ENCODE measurements around the gene CDH2. TPM values are rescaled to one million over a fixed set of nuclear protein-coding genes. Genes with fewer than 3 reads are reported as not detected.

Gene CDH2
- total and polyA plus RNA-seq, 4 donors, result 14.2 to 49.5 (median 26.4) TPM

DNA sequence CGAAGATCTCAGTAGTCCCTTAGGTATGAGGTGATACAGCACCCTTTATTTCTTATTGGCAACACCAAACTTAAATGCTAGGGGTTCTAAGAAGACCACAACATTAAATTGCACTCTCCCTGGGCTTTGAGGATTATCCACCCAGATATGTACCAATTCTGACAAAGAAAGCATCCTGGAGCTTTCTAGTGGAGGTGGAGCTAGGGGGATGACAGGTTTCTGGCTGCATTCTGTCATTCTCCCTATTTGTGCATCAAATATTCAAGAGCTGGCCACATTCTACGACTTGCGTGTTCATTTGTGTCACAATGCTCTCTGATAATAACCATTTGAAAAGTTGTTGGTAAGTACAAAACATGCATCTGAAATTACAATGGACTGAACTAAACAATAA is 111.1 kb downstream of the CDH2 start:
- peaks cover 0 to 8% (median under 1%) of the 10 kb centered on the region in 4 donors for H3K4me1 ChIP-seq (ENCODE audit: control insufficient read depth in 4 of 4, insufficient read depth in 4 of 4, low read length in 3 of 4)
- WGBS, result 93% methylated on average over 3 of the region's 3 CpGs
- DNase-seq (ENCODE audit: low spot score), result no peak
- H3K9me3 ChIP-seq (ENCODE audit: control insufficient read depth in 4 of 4, low read length in 3 of 4), result no peaks in the 10 kb centered on the region
- TF ChIP-seq FOXA1 (IDR thresholded peaks at IDR 0.05) (no peak), YY1 (IDR thresholded peaks at IDR 0.05) (no peak), HNF4A (conservative IDR thresholded peaks at IDR 0.05) (no peak), RAD21 (IDR thresholded peaks at IDR 0.05) (no peak), CTCF (IDR thresholded peaks at IDR 0.05; ENCODE audit: low read depth, low read length, missing input control) (no peak), RXRA (IDR thresholded peaks at IDR 0.05) (no peak), GABPA (IDR thresholded peaks at IDR 0.05 in 1 of 2, conservative IDR thresholded peaks at IDR 0.05 in 1 of 2) (no peak), JUND (IDR thresholded peaks at IDR 0.05) (no peak)
- TF ChIP-seq, protein P1, sequence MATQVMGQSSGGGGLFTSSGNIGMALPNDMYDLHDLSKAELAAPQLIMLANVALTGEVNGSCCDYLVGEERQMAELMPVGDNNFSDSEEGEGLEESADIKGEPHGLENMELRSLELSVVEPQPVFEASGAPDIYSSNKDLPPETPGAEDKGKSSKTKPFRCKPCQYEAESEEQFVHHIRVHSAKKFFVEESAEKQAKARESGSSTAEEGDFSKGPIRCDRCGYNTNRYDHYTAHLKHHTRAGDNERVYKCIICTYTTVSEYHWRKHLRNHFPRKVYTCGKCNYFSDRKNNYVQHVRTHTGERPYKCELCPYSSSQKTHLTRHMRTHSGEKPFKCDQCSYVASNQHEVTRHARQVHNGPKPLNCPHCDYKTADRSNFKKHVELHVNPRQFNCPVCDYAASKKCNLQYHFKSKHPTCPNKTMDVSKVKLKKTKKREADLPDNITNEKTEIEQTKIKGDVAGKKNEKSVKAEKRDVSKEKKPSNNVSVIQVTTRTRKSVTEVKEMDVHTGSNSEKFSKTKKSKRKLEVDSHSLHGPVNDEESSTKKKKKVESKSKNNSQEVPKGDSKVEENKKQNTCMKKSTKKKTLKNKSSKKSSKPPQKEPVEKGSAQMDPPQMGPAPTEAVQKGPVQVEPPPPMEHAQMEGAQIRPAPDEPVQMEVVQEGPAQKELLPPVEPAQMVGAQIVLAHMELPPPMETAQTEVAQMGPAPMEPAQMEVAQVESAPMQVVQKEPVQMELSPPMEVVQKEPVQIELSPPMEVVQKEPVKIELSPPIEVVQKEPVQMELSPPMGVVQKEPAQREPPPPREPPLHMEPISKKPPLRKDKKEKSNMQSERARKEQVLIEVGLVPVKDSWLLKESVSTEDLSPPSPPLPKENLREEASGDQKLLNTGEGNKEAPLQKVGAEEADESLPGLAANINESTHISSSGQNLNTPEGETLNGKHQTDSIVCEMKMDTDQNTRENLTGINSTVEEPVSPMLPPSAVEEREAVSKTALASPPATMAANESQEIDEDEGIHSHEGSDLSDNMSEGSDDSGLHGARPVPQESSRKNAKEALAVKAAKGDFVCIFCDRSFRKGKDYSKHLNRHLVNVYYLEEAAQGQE (IDR thresholded peaks at IDR 0.05), result no peak
- H3K27me3 ChIP-seq (ENCODE audit: control insufficient read depth in 4 of 4, insufficient read depth in 4 of 4, low read length in 3 of 4), result no peaks in the 10 kb centered on the region
- H3K27ac ChIP-seq (ENCODE audit: low read depth in 1 of 2, low read length in 2 of 2), result no peak overlapping the region
- no peak overlapping the region for H3K9ac ChIP-seq (ENCODE audit: low read depth in 1 of 2, low read length in 2 of 2)
- H3K4me3 ChIP-seq (ENCODE audit: low read depth in 1 of 3, low read length in 3 of 3), result no peak overlapping the region
- H3K36me3 ChIP-seq (ENCODE audit: control insufficient read depth in 4 of 4, insufficient read depth in 3 of 4, low read depth in 1 of 4, low read length in 3 of 4), result no peaks in the 10 kb centered on the region

DNA sequence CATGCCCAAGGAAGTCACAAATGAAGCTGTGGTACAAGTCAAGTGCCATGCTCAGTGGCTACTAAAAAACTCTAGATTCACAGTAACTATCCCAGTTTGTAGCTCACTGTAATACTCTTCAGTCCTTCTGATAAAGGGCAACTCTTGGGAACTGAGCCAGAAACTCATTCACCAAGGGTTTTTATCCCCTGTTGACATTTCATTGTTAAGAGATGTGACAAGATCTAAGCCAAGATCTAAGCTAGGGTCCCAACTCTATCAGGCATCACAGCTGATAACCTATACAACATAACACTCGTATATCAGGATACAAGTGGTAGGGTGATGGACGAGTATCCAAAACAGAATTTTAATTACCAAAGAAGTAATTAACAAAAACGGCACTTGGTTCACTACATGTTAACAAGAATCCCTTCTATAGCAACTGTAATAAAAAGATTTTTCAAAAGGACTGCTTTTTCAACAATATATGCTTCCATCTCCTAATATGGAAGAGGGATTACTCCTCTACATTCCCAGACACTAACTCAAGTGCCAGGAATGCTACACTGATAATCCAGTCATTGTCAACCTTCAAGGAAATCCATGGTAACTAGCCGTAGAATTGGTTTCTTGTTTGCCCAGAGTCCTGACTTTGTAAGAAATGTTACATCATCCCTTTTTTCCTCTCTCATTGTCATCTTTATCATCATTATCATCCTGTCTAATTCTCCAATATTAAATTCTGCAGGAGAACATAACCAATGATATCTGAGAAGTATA is 111.7 kb downstream of the CDH2 start:
- no peak overlapping the region for H3K27ac ChIP-seq (ENCODE audit: low read depth in 1 of 2, low read length in 2 of 2)
- 85% methylated on average over 4 of the region's 4 CpGs for WGBS

More for the DNA sequence above, 111.7 kb downstream of the CDH2 start:
- no peaks in the 10 kb centered on the region for H3K27me3 ChIP-seq (ENCODE audit: control insufficient read depth in 4 of 4, insufficient read depth in 4 of 4, low read length in 3 of 4)
- DNase-seq (ENCODE audit: low spot score), result no peak
- no peak overlapping the region for H3K4me3 ChIP-seq (ENCODE audit: low read depth in 1 of 3, low read length in 3 of 3)
- H3K4me1 ChIP-seq (ENCODE audit: control insufficient read depth in 4 of 4, insufficient read depth in 4 of 4, low read length in 3 of 4), result peaks cover 0 to 8% (median under 1%) of the 10 kb centered on the region in 4 donors
- no peak overlapping the region for H3K9ac ChIP-seq (ENCODE audit: low read depth in 1 of 2, low read length in 2 of 2)
- no peaks in the 10 kb centered on the region for H3K9me3 ChIP-seq (ENCODE audit: control insufficient read depth in 4 of 4, low read length in 3 of 4)
- H3K36me3 ChIP-seq (ENCODE audit: control insufficient read depth in 4 of 4, insufficient read depth in 3 of 4, low read depth in 1 of 4, low read length in 3 of 4), result no peaks in the 10 kb centered on the region
- TF ChIP-seq YY1 (IDR thresholded peaks at IDR 0.05), result no peak
- TF ChIP-seq CTCF (IDR thresholded peaks at IDR 0.05; ENCODE audit: low read depth, low read length, missing input control), result no peak
- no peak for TF ChIP-seq RAD21 (IDR thresholded peaks at IDR 0.05)
- TF ChIP-seq HNF4A (conservative IDR thresholded peaks at IDR 0.05), result no peak
- TF ChIP-seq FOXA1 (IDR thresholded peaks at IDR 0.05), result no peak
- no peak for TF ChIP-seq JUND (IDR thresholded peaks at IDR 0.05)
